ENCODE measurements around the gene MET. TPM values are rescaled to one million over a fixed set of nuclear protein-coding genes. Genes with fewer than 3 reads are reported as not detected.

MET gene
- total and polyA plus RNA-seq, 10 of the 15 experiments (the other 5 are each of a cell fraction or from before 2014, with no cell fraction given), result 0.01 to 0.21 TPM; not detected in 8

DNA sequence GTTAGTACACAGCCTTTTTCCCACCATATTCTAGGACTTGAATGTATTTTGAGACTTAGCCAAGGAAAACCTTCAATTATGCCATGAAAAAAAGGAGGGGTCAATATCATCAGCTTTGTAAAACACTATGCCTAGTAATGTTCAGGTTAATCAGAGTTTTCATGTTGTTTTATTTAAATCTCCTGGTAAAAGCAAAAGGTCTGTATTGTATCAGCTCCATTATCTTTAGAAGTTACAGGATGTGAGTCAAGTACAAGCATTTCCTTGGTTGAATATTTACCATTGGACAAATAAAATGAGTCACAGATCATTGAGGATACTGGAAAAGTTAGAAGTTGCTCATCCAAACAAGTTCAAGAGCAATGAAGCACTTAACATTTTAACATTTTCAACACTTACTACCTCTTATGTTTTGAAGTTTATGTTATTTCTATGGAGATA is 100.4 kb downstream of the MET start:
- Histone ChIP-seq H4K20me1 (ENCODE audit: control insufficient read depth, insufficient read depth) (no peaks in the 10 kb centered on the region), H3K27me3 (replicated peaks in 1 of 2; ENCODE audit: control insufficient read depth in 2 of 2, insufficient read depth in 2 of 2, low read length in 1 of 2) (peaks cover 0 to 8% of the 10 kb centered on the region in 2 experiments; a peak in 2 of 4 replicates), H3K4me3 (no peak overlapping the region), H3K4me2 (ENCODE audit: control insufficient read depth, insufficient read depth) (no peak overlapping the region), H3K9me3 (replicated peaks; ENCODE audit: control insufficient read depth, insufficient read depth, low read length) (no peaks in the 10 kb centered on the region), H3K9ac (ENCODE audit: control insufficient read depth, insufficient read depth, low read length) (no peak overlapping the region), H3K4me1 (ENCODE audit: control insufficient read depth, insufficient read depth, low read length) (no peaks in the 10 kb centered on the region), H3K36me3 (ENCODE audit: control insufficient read depth in 2 of 2, insufficient read depth in 2 of 2, low read length in 1 of 2) (no peaks in the 10 kb centered on the region), H3K27ac (ENCODE audit: control insufficient read depth, insufficient read depth) (no peak overlapping the region), H3K79me2 (ENCODE audit: control insufficient read depth, insufficient read depth, low read length) (no peaks in the 10 kb centered on the region), H2AFZ (ENCODE audit: control insufficient read depth, low read depth, low read length) (no peak overlapping the region)
- ChIA-PET RAD21 (ENCODE audit: unreplicated experiment) (no interaction called here), SMC1A (ENCODE audit: uncharacterized antibody, unreplicated experiment) (interaction anchor here (1.5 kb wide), 1 partner anchor 9 kb away, joined by 3 read pairs; no protein-coding TSS in a partner anchor), CTCF (interaction anchor here (0.6 to 1.8 kb wide), 3 partner anchors 8 to 182 kb away, joined by 3 to 5 read pairs (median 3); no protein-coding TSS in a partner anchor), POLR2A (no interaction called here)
- intact Hi-C loops (cut with micrococcal nuclease; ENCODE audit: unreplicated experiment) (no loop called here), in situ Hi-C loops (cut with MboI) (no loop called here)
- no peak for FAIRE-seq
- ATAC-seq, result no peak
- DNase-seq (ENCODE audit: low read depth, low spot score), result no peak
- no peak for TF ChIP-seq TBL1XR1 (IDR thresholded peaks at IDR 0.05; ENCODE audit: low read depth, low read length)
- TF ChIP-seq E4F1 (IDR thresholded peaks at IDR 0.05; ENCODE audit: borderline replicate concordance, partially characterized antibody), result no peak
- no peak for TF ChIP-seq ZNF687 (IDR thresholded peaks at IDR 0.05)
- TF ChIP-seq ZBED1 (IDR thresholded peaks at IDR 0.05; ENCODE audit: borderline replicate concordance), result no peak
- no peak for TF ChIP-seq IKZF2 (IDR thresholded peaks at IDR 0.05)
- BruUV-seq (replicated peaks), result no TSS peak
